ENCODE results near the gene MYF5.

DNA sequence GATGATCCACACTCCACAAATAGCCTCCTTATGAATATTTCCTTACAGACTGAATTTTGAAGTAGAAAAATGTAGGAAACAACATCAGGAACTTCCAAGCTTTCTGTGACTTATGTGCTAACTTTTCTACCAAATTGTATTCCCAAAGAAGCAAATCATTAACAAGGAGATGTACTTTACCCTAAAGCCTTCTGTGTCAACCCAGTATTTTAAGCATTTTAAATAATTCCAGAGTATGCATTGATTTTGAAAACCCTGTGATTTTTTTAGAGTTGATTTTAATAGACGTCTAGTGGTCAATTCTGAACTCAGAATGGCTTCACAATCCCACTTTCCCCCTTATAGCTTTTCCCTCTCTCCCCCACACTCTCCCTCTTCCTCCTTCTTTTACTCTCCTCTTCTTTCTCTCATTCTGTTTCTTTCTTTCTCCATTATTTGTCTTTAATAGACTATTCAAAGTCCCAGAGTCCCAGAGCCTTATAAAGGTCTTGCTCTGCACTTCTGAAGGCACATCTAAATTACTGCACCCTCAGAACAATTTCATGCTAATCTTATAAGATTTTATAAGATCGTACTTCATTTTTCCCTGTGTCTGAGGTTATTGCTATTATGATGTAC is 19.3 kb upstream of the MYF5 start:
- TF ChIP-seq, protein P1, sequence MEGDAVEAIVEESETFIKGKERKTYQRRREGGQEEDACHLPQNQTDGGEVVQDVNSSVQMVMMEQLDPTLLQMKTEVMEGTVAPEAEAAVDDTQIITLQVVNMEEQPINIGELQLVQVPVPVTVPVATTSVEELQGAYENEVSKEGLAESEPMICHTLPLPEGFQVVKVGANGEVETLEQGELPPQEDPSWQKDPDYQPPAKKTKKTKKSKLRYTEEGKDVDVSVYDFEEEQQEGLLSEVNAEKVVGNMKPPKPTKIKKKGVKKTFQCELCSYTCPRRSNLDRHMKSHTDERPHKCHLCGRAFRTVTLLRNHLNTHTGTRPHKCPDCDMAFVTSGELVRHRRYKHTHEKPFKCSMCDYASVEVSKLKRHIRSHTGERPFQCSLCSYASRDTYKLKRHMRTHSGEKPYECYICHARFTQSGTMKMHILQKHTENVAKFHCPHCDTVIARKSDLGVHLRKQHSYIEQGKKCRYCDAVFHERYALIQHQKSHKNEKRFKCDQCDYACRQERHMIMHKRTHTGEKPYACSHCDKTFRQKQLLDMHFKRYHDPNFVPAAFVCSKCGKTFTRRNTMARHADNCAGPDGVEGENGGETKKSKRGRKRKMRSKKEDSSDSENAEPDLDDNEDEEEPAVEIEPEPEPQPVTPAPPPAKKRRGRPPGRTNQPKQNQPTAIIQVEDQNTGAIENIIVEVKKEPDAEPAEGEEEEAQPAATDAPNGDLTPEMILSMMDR (IDR thresholded peaks at IDR 0.05; ENCODE audit: borderline replicate concordance, extremely low read depth, low read length, poor library complexity, severe bottlenecking), result no peak
- TF ChIP-seq EZH2 (IDR thresholded peaks at IDR 0.05; ENCODE audit: borderline replicate concordance, low read depth, low read length, severe bottlenecking), result no peak

Measured in DND-41 (cell line).